Hepatocyte (in vitro differentiated cells): Measurements from ENCODE around the gene PAQR7.

ENCODE experiments used
- EZH2phosphoT487 ChIP-seq: fragments of 200-600 bp; sonication (generic); IDR thresholded peaks from one replicate; pipeline ENCODE4 v1.6.1; 2018; ENCODE audit warnings: antibody characterized with exemption, mild to moderate bottlenecking, low read depth, moderate library complexity; ENCODE audit not compliant: unreplicated experiment, severe bottlenecking
- TF ChIP-seq, protein P1 (sequence below): fragments of 200-600 bp; sonication (generic); IDR thresholded peaks from 2 replicates; pipeline ENCODE4 v1.5.1; 2016; ENCODE audit warnings: antibody characterized with exemption, mild to moderate bottlenecking; ENCODE audit not compliant: poor library complexity

- TF ChIP-seq, protein P1, sequence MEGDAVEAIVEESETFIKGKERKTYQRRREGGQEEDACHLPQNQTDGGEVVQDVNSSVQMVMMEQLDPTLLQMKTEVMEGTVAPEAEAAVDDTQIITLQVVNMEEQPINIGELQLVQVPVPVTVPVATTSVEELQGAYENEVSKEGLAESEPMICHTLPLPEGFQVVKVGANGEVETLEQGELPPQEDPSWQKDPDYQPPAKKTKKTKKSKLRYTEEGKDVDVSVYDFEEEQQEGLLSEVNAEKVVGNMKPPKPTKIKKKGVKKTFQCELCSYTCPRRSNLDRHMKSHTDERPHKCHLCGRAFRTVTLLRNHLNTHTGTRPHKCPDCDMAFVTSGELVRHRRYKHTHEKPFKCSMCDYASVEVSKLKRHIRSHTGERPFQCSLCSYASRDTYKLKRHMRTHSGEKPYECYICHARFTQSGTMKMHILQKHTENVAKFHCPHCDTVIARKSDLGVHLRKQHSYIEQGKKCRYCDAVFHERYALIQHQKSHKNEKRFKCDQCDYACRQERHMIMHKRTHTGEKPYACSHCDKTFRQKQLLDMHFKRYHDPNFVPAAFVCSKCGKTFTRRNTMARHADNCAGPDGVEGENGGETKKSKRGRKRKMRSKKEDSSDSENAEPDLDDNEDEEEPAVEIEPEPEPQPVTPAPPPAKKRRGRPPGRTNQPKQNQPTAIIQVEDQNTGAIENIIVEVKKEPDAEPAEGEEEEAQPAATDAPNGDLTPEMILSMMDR = no peak
- no peak for TF ChIP-seq EZH2phosphoT487
These were observed 17.0 kb downstream of the PAQR7 start for GRCh38 chr1:25858494-25858893.
